Endothelial cell of umbilical vein (primary cell): ENCODE data around the gene PFKFB4.

Source experiments
- EZH2 ChIP-seq: IDR thresholded peaks from 2 replicates; pipeline ENCODE4 v1.6.1; 2012; ENCODE audit warnings: borderline replicate concordance, low read depth, mild to moderate bottlenecking, moderate library complexity, low read length, inconsistent platforms; ENCODE audit not compliant: severe bottlenecking
- GATA2 ChIP-seq: IDR thresholded peaks from 2 replicates; pipeline ENCODE4 v1.7.0; 2011; ENCODE audit warnings: low read depth, mild to moderate bottlenecking, moderate library complexity, mixed read lengths, low read length; ENCODE audit not compliant: insufficient read length, insufficient read depth
- MYC ChIP-seq: IDR thresholded peaks from one replicate; pipeline ENCODE4 v1.6.1; 2011; ENCODE audit warnings: mild to moderate bottlenecking, low read depth, low read length
- POLR2A ChIP-seq: IDR thresholded peaks from 2 replicates; pipeline ENCODE4 v1.6.1; 2012; ENCODE audit warnings: low read depth, mild to moderate bottlenecking, control low read depth, low read length
- POLR2AphosphoS5 ChIP-seq: IDR thresholded peaks from 2 replicates; pipeline ENCODE4 v1.6.1; 2012; ENCODE audit warnings: low read depth, mild to moderate bottlenecking, control low read depth, low read length, moderate library complexity; ENCODE audit not compliant: insufficient read depth
- TF ChIP-seq, protein P1 (sequence below), 2 donors: IDR thresholded peaks; 1 replicate in 1 of 2; 2 replicates in 1 of 2; pipeline ENCODE4 v1.5.1; 2011; ENCODE audit warnings: low read length in 2 of 2, mild to moderate bottlenecking in 2 of 2, moderate library complexity in 2 of 2, control low read depth in 1 of 2, inconsistent platforms in 1 of 2, low read depth in 1 of 2; ENCODE audit not compliant: insufficient read depth in 1 of 2; ENCODE audit errors: extremely low read depth in 1 of 2
- TF ChIP-seq, protein P2 (sequence below): IDR thresholded peaks from 2 replicates; pipeline ENCODE4 v1.6.1; 2011; ENCODE audit not compliant: insufficient read depth, insufficient read length

DNA sequence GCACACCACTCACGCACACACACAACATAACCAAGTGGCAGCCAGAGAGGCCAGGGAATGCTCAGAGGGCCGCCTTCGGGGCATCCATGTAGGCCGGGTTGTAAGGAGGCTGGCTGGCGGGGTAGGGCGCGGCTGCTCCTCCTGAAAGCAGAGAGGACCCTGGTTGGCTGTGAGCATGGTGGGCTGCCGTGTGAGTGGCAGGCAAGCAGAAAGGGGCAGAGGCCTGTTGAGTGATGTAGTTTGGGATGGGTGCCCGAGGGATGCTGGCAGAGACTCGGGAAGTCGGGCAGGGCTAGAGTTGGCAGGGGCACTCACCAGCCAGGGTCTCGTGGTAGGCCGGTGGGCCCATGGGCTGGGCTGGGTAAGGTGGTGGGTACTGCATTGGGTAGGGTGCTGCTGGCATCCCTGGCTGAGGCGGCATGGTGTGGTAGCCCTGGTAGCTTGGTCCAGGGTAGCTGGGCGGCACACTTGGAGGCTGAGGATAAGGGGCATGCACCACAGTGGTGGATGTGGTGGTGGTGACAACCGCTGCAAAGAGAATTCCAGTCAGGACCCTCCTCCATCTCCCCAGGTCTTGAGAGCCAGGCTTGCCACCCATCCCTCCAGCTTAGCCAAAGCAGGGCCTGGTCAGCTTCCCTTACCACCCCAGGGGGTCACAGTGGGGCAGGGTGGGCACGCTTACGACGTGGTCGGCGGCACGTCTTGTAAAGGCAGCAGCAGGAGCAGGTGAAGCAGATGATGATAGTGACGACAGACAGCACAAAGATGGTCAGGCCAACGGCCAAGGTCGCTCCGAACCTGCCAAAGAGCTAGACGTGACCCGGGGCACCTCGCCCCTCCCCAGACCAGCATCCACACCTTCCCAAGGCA, 87.3 kb downstream of the PFKFB4 start:
- TF ChIP-seq, protein P1, sequence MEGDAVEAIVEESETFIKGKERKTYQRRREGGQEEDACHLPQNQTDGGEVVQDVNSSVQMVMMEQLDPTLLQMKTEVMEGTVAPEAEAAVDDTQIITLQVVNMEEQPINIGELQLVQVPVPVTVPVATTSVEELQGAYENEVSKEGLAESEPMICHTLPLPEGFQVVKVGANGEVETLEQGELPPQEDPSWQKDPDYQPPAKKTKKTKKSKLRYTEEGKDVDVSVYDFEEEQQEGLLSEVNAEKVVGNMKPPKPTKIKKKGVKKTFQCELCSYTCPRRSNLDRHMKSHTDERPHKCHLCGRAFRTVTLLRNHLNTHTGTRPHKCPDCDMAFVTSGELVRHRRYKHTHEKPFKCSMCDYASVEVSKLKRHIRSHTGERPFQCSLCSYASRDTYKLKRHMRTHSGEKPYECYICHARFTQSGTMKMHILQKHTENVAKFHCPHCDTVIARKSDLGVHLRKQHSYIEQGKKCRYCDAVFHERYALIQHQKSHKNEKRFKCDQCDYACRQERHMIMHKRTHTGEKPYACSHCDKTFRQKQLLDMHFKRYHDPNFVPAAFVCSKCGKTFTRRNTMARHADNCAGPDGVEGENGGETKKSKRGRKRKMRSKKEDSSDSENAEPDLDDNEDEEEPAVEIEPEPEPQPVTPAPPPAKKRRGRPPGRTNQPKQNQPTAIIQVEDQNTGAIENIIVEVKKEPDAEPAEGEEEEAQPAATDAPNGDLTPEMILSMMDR (IDR thresholded peaks at IDR 0.05; ENCODE audit: extremely low read depth in 1 of 2, insufficient read depth in 1 of 2, low read depth in 1 of 2, low read length in 2 of 2) = no peak
- TF ChIP-seq POLR2A (no peak), MYC (no peak), GATA2 (no peak), POLR2AphosphoS5 (no peak), EZH2 (no peak)
- TF ChIP-seq, protein P2, sequence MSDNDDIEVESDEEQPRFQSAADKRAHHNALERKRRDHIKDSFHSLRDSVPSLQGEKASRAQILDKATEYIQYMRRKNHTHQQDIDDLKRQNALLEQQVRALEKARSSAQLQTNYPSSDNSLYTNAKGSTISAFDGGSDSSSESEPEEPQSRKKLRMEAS = no peak
